ENCODE data around the gene LAMB4. TPM values are rescaled to one million over a fixed set of nuclear protein-coding genes. Genes with fewer than 3 reads are reported as not detected.

LAMB4 gene
- total RNA-seq, 1 donor from 2014 or later, result not detected

DNA sequence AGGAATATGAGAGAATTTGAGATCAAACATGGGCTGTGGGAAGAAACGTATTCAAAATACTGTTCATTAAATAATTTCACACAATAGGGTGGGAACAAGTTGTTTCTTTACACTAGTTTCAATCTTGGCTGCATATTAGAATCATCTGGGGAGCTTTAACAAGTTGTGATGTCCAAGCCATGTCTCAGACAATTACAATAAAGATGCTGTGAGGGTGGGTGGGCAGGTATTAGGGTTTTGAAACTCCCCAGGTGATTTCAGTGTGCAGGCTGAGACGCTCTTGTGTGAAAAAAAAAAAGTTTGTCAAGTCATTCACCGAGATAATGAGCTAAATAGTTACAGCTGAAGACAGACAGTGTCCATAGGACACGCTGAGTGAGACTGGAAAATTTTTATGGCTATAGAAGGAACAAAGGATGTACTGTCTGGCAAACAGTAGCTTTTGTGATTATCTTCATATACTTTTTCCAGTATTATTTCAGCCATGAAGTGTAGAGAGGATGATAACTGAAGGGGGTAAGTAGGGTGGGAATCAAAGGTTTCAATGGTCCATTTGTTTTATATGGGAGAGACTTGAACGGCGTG is 12.6 kb upstream of the LAMB4 start:
- Histone ChIP-seq H3K36me3 (no peaks in the 10 kb centered on the region), H3K4me1 (peaks cover 8% of the 10 kb centered on the region), H3K27ac (no peak overlapping the region), H3K27me3 (ENCODE audit: low read depth) (no peaks in the 10 kb centered on the region), H3K4me3 (no peak overlapping the region), H3K9me3 (no peaks in the 10 kb centered on the region)
- no peak for TF ChIP-seq CTCF (IDR thresholded peaks at IDR 0.05)
- intact Hi-C loops (cut with DNase I), result no loop called here
- DNase-seq (no peak), ATAC-seq (no peak)

DNA sequence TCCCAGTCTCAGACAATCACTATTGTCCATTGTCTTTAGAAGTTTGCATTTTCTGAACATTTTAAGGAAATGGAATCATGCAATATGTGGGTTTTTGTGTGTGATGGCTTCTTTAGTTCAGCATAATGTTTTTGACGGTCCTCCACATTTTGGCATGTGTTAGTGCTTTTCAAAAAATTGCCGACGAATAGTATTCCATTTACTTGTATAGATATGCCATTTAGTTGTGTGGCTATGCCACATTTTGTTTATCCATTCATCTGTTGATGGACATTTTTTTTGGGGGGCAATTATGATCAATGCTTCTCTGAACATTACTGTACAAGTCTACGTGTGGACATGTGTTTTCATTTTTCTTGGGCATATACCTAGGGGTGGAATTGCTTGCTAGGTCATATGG is 12.0 kb upstream of the LAMB4 start:
- intact Hi-C loops (cut with DNase I), result no loop called here
- DNase-seq (no peak), ATAC-seq (no peak)
- H3K9me3 ChIP-seq, result no peaks in the 10 kb centered on the region
- TF ChIP-seq CTCF (IDR thresholded peaks at IDR 0.05), result no peak
- no peak overlapping the region for H3K4me3 ChIP-seq
- H3K4me1 ChIP-seq, result peaks cover 8% of the 10 kb centered on the region
- no peaks in the 10 kb centered on the region for H3K36me3 ChIP-seq
- no peak overlapping the region for H3K27ac ChIP-seq
- no peaks in the 10 kb centered on the region for H3K27me3 ChIP-seq (ENCODE audit: low read depth)

- no peaks in the 10 kb centered on the region for H3K9me3 ChIP-seq
- H3K36me3 ChIP-seq, result no peaks in the 10 kb centered on the region
- no peak overlapping the region for H3K27ac ChIP-seq
- DNase-seq (no peak), ATAC-seq (no peak)
- intact Hi-C loops (cut with DNase I), result no loop called here
- no peaks in the 10 kb centered on the region for H3K27me3 ChIP-seq (ENCODE audit: low read depth)
- no peak overlapping the region for H3K4me3 ChIP-seq
- no peak for TF ChIP-seq CTCF (IDR thresholded peaks at IDR 0.05)
- no peaks in the 10 kb centered on the region for H3K4me1 ChIP-seq
These were observed 10.5 kb upstream of the LAMB4 start for GRCh38 chr7:108140671-108141070.

DNA sequence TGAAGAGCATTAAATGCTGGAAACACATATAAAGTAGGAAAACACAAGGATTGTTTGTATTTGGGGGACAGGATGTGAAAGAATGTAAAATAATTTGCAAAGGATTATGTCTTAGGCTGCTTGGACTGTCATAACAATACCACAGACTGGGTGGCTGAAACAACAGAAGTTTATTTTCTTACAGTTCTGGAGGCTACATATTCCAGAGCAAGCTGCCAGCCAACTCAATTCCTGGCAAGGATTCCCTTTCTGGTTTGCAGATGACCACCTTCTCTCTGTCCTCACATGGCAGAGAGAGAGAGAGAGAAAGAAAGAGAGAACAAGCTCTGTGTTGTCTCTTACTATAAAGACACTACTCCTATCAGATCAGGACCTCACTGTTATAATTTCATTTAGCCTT is 8.8 kb upstream of the LAMB4 start:
- Histone ChIP-seq H3K4me1 (no peaks in the 10 kb centered on the region), H3K27me3 (ENCODE audit: low read depth) (no peaks in the 10 kb centered on the region), H3K27ac (no peak overlapping the region), H3K9me3 (no peaks in the 10 kb centered on the region), H3K4me3 (no peak overlapping the region), H3K36me3 (no peaks in the 10 kb centered on the region)
- no peak for ATAC-seq
- intact Hi-C loops (cut with DNase I), result no loop called here
- DNase-seq, result no peak
- TF ChIP-seq CTCF (IDR thresholded peaks at IDR 0.05), result no peak

GRCh38 chr7:108137993-108138392 is 7.8 kb upstream of the LAMB4 start:
- no peak for TF ChIP-seq CTCF (IDR thresholded peaks at IDR 0.05)
- no peaks in the 10 kb centered on the region for H3K36me3 ChIP-seq
- no peak for ATAC-seq
- no peaks in the 10 kb centered on the region for H3K4me1 ChIP-seq
- H3K27me3 ChIP-seq (ENCODE audit: low read depth), result no peaks in the 10 kb centered on the region
- DNase-seq, result no peak
- no peak overlapping the region for H3K4me3 ChIP-seq
- intact Hi-C loops (cut with DNase I), result no loop called here
- no peaks in the 10 kb centered on the region for H3K9me3 ChIP-seq
- H3K27ac ChIP-seq, result no peak overlapping the region

- Histone ChIP-seq H3K27ac (no peak overlapping the region), H3K36me3 (no peaks in the 10 kb centered on the region), H3K4me1 (no peaks in the 10 kb centered on the region), H3K9me3 (no peaks in the 10 kb centered on the region), H3K27me3 (ENCODE audit: low read depth) (no peaks in the 10 kb centered on the region), H3K4me3 (no peak overlapping the region)
- intact Hi-C loops (cut with DNase I), result no loop called here
- no peak for TF ChIP-seq CTCF (IDR thresholded peaks at IDR 0.05)
- DNase-seq, result no peak
- ATAC-seq, result no peak
These were observed 6.9 kb upstream of the LAMB4 start for GRCh38 chr7:108137040-108137439.
